GM19463 (cell line): Measurements from ENCODE around the gene PTPRE.

Experiments used
- ATAC-seq: cut with Tn5 transposase; IDR thresholded peaks from one replicate; pipeline ENCODE4 v1.9.1; 2021; ENCODE audit warnings: mild to moderate bottlenecking, moderate library complexity; ENCODE audit not compliant: unreplicated experiment

The PTPRE gene

GRCh38 chr10:127997271-127997670, 90.4 kb downstream of the PTPRE start:
- no peak for ATAC-seq

GRCh38 chr10:127997937-127998336, 91.0 kb downstream of the PTPRE start:
- no peak for ATAC-seq

GRCh38 chr10:127998501-127999144, 91.7 kb downstream of the PTPRE start:
- no peak for ATAC-seq

- ATAC-seq = no peak
Measured at GRCh38 chr10:127999297-128000129, 92.6 kb downstream of the PTPRE start.

GRCh38 chr10:128000471-128001362, 93.8 kb downstream of the PTPRE start:
- no peak for ATAC-seq

GRCh38 chr10:128001363-128001745, 94.5 kb downstream of the PTPRE start:
- ATAC-seq = no peak

- no peak for ATAC-seq
Measured at GRCh38 chr10:128001849-128002248, 94.9 kb downstream of the PTPRE start.

GRCh38 chr10:128003521-128003920, 96.6 kb downstream of the PTPRE start:
- no peak for ATAC-seq

- ATAC-seq = no peak
Measured at GRCh38 chr10:128005858-128006257, 99.0 kb downstream of the PTPRE start.

- no peak for ATAC-seq
Measured at GRCh38 chr10:128007056-128007455, 100.2 kb downstream of the PTPRE start.

GRCh38 chr10:128007971-128008370, 101.1 kb downstream of the PTPRE start:
- no peak for ATAC-seq

GRCh38 chr10:128008521-128009250, 101.8 kb downstream of the PTPRE start:
- ATAC-seq = no peak

- ATAC-seq = no peak
Measured at GRCh38 chr10:128009372-128010126, 102.6 kb downstream of the PTPRE start.

GRCh38 chr10:128011059-128011979, 104.4 kb downstream of the PTPRE start:
- ATAC-seq = peak; percentile 83

GRCh38 chr10:128013626-128014025, 106.7 kb downstream of the PTPRE start:
- ATAC-seq = no peak

GRCh38 chr10:128014236-128014635, 107.3 kb downstream of the PTPRE start:
- ATAC-seq = no peak

GRCh38 chr10:128016423-128017060, 109.6 kb downstream of the PTPRE start:
- no peak for ATAC-seq

- ATAC-seq = no peak
Measured at GRCh38 chr10:128017822-128018221, 110.9 kb downstream of the PTPRE start.
